ENCODE results near the gene ANKRD11.
"Not testable (repeated sequence)": the region's sequence is repeated elsewhere in the genome, so short reads cannot be mapped to it uniquely, and the experiment has no call there.

Gene ANKRD11

DNA sequence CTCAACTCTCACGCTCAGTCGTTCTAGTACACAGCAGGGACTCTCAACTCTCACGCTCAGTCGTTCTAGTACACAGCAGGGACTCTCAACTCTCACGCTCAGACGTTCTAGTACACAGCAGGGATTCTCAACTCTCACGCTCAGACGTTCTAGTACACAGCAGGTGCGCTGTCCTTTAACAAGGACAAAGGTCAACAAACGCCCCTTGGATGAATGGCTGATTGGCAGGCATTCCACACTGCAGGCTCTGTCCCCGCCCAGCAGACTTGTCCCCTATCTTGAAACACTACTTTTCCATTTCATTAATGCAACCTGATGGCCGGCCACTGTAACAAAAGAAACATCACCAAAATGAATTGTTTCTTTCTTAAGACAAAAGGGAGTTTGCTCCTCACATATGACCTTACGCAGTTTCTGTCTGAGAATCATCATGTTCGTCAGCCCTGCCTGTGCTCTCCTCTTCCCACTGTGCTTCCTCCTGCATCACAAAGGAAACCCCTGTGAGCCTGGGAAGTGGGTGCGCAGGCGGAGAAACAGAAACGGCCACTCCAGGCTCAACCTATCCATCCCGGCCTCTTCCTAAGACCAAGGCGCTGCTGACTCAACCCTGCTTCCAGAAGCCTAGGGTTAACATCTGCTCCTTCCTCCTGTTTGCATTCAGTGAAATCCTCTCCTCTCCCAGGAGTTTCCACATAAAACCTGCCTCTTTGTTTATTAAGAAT lies 59.8 kb downstream of the ANKRD11 start:
- no peak for DNase-seq (ENCODE audit: low read depth, low spot score)

DNA sequence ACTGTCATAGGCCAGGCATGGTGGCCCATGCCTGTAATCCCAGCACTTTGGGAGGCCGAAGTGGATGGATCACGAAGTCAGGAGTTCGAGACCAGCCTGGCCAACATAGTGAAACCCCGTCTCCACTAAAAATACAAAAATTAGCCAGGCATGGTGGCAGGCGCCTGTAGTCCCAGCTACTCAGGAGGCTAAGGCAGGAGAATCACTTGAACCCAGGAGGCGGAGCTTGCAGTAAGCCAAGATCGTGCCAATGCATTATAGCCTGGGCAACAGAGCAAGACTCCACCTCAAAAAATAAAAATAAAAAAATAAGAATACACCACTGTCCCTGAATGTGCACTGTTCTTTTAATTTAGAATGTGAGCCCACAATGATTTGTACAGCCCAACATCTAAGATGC lies 61.8 kb downstream of the ANKRD11 start:
- DNase-seq (ENCODE audit: low read depth, low spot score): not testable (repeated sequence)

DNA sequence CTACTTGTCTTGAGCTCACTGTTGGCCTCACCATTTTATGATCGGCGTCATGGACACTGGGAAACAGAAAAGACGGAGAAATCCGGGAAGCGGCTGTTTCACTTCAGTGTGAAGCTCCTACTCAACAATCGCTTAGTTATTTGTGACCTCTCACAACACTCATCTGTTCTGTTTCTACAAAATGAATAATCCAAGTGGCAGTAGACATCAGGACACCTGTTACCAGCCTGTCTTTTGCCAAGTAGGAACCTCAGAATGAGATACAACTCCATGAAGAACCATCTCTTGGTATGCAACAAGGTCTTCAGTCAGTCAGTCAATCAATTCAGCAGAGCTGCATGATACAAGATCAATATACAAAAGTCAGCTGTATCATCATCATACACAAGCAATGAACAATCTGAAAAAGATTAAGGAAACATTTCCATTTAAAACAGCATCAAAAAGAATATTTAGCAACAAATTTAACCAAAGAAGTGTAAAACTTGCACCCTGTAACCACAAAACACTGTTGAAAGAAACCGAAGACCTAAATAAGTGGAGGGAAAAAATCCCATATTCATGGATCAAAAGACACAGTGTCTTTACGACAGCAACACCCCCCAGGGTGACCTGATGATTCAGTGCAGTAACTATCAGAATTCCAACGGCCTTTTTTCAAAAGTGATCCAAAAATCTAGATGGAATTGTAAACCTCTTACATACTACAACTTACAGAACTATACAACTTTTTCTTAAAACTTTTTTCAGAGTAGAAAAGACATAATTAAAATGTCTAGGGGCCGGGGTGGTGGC lies 63.4 kb downstream of the ANKRD11 start:
- DNase-seq (ENCODE audit: low read depth, low spot score): no peak

DNA sequence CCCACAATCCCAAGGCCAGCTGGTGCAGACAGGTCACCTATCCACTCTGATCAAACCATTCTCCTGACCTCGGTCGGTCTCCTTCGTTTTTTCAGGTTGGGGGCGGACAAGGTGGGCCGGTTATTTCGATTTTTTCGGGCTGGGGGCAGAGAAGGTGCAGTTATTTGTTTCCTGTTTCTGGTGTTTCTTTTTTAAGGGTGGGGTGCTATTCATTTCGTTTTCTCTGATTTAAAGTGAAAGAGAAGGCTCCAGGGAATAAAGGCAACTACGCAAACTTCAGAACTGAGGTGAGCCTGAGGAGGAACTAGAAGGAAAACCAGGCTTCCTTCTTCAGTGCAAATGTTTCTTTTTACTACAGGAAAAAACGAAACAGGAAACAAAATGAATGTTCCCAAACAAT lies 64.8 kb downstream of the ANKRD11 start:
- no peak for DNase-seq (ENCODE audit: low read depth, low spot score)

DNA sequence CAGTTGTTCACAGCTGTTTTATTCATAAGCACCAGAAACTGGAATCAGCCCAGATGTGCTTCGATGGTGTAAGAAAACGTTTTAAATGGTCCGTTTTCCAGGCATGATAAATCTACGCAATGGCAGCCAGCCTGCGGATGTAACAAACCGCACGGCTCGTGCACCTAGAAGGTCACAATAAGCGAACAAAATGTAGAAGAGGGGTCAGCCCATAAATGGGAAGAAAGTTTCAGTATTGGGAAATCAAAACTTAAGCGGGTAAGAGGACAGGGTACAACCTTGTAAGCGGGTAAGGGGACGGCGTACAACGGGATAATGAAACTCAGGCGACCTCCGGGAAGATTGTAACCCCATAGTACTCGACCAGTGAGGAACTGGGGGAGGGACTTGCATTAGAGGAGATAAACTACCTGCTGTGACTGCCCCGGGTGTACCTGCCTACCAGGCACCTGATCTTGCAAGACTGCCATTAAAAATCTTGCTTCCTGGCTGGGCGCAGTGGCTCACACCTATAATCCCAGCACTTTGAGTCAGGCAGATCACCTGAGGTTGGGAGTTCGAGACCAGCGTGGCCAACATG lies 66.6 kb downstream of the ANKRD11 start:
- DNase-seq (ENCODE audit: low read depth, low spot score): no peak

DNA sequence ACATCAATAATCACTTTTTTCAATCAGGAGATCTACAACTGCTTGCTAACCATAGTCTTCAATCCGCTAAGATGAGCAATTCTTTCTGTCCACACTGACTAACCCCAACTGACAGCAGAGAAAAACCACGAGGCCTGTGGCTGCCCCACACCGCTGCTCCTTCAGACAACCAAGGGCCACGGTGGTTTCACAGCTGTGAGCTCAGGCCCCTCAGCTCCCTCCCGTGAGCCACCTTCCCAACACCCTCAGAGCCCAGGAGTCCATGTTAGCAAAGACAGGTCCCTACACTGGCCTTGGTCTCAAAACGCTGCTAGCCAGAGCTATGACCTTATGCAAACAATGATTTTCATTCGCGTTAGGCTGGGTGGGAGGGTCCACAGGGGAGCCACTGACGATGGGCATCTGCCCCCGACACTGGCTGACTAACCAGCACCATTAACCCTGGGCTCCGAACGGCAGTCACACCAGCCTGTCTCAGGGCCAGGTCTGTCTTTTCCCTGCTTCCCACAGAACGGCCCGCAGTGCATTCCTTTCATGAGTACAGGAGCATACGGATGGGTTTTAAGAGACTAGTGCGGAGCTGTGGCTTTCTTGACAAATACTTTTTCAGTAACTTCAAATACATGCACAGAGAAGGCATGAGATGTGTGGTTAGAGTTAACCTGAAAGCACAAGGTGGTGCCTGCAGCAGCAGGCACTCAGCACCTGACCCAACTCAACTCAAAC lies 67.3 kb downstream of the ANKRD11 start:
- DNase-seq (ENCODE audit: low read depth, low spot score): peak; percentile 27

DNA sequence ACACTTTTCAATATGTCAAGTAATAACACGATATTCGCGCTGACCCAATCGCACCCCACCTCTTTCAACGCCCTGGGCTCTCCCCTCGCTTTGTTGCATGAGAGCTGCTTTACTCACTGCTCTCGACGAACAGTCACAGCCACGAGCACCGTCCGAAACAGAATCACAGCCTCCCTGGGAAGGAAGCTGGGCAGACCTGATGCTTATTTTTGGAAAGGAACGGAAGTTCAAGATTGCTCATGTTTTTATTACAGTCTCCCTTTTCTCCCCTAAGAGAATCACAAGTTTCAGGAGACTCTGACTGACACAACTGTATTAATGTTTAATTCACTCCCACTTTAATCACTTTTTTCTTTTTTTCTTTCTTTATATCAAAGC lies 67.8 kb downstream of the ANKRD11 start:
- peak; percentile 25 for DNase-seq (ENCODE audit: low read depth, low spot score)

DNA sequence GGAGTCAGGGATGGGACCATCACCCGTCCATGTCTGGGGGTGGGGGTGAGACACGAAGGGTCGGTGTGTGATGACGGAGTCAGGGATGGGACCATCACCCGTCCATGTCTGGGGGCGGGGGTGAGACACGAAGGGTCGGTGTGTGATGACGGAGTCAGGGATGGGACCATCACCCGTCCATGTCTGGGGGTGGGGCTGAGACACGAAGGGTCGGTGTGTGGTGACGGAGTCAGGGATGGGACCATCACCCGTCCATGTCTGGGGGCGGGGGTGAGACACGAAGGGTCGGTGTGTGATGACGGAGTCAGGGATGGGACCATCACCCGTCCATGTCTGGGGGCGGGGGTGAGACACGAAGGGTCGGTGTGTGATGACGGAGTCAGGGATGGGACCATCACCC lies 69.1 kb downstream of the ANKRD11 start:
- DNase-seq (ENCODE audit: low read depth, low spot score): not testable (repeated sequence)

DNA sequence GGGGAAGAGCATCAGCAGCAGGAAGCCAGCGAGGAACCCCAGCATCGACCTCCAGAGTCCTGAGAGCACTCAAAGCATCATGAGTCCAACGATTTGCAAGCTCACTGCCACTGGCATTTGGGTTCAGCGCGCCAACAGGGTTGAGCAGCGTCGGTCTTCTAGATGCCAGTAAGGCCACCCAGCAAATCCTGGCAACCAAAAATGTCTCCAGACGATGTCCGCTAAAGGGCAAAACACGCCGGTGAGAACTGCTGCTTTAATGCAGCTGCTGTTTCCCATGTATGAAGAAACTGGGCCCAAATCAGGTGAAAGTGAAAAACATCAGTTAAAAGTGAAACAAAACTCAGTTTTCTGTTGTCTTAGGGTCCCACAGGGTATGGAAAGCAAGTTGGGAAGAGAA lies 70.2 kb downstream of the ANKRD11 start:
- DNase-seq (ENCODE audit: low read depth, low spot score): no peak

DNA sequence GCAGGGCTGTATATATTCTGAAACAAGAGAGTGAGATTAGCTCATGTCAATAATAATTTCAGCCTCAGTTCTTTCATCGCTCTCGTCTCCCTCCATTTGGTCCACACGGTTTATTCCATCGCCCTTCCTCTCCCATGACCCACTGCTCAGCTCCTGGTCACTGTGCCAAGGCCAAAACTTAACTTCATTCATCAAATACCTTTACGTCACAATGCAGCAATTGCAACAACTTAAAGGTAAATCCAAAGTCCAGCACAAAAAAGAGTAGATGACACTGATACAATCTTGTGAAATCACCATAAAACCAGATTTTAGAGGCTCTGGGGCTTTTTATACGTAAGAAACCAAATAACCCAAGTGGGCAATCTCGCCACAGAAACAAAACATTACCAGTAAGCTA lies 72.0 kb downstream of the ANKRD11 start:
- no peak for DNase-seq (ENCODE audit: low read depth, low spot score)

DNA sequence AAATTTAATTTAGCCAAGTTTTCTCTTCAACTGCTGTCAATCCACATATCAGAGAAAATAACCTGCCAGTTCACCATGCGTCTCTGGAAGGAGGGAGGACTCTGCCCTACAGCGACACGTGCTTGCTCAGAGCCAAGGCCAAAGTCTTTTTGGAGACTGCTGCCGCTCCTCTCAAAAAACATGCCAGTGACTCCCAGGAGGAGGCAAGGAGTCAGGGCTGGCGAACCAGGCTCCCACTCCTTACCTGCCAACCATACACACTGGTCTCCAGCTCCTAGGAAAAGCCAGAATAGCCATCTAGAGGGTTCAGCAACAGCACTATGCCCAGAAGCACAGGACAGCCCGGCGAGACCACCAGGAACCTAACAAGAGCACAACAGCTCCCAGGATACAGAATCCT lies 73.0 kb downstream of the ANKRD11 start:
- DNase-seq (ENCODE audit: low read depth, low spot score): no peak

DNA sequence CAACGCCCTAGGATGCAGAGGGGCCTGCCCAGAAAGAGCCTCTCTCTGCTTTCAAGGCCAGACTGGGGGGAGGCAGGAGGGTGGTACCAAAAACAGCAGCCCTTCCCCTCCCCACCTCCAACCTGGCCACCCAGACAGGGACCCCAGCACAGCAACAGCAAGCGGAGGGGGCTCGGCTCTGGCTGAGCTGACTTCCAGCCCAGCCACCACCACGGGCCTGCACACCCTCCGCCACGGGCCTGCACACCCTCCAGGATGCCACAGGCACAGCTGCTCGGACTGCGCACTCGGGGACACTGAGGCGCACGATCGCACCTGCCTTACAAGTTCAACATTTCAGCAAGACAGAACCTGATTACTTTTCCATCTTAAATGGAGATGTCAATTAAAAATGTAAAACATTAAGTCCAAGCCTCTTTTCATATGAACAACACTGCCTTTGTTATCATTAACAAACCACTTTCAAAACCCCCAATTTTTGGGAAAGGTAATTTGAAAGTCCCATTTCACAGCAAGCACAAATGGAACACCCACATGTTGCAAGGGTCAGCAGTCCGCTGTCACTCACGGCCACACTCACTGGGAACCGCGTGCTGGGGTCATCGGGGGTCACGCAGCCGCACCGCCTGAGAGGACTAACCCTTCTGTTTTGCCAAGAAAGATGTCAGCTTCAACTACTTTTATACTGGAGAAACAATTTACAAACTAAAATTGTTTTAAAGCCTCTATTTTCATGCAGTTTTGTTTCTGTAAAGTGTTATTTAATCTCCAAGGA lies 76.4 kb downstream of the ANKRD11 start:
- no peak for DNase-seq (ENCODE audit: low read depth, low spot score)

DNA sequence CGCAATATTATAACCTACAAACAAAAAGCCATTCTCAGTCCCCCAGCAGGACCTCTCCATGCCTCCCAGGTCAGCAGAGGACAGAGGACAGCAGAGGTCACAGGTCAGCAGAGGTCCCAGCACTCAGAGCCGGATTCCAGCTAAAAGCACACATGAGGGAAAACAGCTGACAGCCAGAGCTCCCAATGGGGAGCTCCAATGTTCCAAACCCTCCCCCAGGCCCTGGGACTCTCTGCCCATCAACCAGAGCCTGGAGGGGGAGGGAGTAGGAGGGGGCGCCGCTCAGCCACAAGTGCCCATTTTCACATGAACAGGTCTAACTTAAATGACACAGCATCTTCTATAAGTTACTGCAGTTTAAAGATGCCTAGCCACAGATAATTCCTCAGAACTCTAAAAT lies 77.5 kb downstream of the ANKRD11 start:
- no peak for DNase-seq (ENCODE audit: low read depth, low spot score)

DNA sequence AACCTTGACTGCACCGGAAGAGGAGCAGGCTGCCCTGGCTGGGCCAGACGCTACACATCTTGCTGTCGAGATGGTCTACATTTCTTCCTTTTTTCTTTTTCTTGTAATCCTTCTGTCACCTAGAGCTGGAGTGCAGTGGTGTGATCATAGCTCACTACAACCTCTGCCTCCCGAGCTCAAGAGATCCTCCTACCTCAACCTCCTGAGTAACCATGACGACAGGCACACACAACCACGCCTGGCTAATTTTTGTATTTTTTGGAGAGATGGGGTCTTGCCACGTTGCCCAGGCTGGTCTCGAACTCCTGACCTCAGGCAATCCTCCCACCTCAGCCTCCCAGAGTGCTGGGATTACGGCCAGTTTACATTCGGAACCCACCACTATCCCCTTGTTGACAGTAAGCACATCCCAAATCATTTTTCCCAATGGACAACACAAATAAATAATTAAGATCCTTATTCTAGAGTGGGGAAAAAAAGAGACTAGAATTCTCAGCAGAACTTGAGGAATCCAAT lies 79.0 kb downstream of the ANKRD11 start:
- DNase-seq (ENCODE audit: low read depth, low spot score): no peak

DNA sequence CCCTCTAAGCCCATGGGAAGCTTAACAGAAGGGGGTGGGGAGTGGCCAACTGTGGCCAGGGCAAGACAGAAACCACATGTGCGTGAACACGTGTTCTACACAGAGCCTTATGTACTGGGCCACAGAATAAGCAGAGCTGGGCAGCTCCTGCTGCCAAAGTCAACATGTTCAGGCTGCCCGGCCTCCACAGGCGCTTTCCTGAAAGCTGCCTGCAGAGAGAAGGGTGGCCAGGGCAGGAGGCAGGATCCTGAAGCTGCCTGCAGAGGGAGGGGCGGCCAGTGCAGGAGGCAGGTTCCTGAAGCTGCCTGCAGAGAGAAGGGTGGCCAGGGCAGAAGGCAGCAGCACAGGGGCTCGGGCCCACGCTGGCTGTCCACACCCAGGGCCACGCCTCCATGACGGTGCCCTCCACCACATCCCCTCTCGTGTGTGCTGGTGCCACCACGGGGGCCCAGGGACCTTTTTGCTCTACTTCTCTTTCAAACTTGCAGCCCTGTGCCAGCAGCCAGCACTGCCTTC lies 79.5 kb downstream of the ANKRD11 start:
- DNase-seq (ENCODE audit: low read depth, low spot score): no peak

DNA sequence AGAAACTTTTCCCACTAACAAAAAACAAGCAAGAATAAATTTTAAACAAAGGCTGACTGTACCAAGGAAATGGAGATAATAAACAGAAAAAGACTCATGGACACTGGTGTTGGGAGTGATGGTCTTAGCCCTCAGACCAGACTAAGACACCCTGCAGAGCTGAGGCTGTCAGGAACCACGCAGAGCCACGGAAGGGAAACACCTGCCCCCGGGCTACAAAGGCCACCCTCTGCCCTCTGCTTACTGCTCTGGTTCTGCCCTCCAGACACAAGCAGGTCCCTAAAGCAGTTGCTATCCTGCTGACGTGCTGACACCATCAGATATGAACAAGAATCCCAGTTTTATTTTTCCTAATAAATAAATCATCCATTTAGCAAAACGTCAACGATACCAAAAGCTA lies 80.0 kb downstream of the ANKRD11 start:
- no peak for DNase-seq (ENCODE audit: low read depth, low spot score)

DNA sequence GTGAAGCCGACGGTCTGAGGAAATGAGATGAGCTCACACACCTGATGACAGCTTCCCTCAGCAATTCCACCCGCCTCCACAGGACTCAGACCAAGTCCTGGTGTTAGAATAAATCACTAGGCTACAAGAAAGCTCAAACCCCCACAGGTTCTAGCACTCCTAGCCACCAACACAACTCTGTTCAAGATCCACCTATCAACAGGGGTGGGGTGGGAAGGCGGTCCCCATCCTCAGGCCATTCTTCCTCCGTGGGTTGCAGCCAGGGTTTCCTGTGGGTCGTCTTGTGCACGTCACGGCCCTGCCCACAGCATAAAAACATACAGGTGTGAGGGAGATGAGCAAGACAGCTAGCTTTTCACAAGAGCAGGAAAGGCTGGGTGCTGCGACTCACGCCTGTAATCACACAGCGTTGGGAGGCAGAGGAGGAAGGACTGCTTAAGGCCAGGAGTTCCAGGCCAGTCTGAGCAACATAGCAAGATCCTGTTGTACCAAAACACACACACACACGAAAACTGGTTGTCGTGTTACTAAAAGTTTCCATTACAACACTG lies 81.1 kb downstream of the ANKRD11 start:
- no peak for DNase-seq (ENCODE audit: low read depth, low spot score)

DNA sequence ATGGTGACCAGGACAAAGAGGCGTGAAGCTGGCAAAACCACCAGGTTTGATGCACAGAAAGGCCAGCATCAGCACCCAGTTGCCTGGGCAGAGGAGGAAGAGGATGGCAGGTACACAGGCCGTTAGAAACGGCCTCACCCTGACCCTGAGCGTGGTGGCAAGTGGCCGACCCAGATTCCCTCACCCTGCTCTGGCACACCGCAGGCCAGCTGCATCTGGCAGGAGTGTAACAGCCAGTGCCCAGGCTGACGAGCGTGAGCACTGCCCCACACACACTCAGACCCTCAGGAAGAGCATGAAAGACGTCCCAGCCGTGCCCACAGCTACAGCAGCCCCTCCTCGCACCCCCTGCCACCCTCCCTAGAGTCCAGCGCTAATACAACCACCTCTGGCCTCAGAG lies 82.0 kb downstream of the ANKRD11 start:
- DNase-seq (ENCODE audit: low read depth, low spot score): no peak

DNA sequence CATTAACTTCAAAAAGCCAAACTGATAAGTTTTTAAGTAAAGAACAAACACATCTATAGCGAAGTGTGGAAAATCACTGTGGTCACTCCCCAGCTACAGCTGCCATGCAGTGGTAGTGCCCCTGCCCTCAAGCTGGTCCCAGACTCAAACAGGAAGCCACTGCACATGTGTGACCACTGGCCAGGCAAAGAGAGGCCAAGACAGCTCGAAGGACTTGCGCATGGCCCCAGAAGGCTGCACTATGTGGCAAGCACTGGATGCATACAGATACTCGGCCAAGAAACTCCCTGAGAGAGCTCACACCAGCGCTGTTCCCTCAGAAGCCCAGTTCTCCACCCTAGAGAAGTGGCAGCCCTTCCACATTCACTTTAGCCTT lies 82.4 kb downstream of the ANKRD11 start:
- DNase-seq (ENCODE audit: low read depth, low spot score): no peak

DNA sequence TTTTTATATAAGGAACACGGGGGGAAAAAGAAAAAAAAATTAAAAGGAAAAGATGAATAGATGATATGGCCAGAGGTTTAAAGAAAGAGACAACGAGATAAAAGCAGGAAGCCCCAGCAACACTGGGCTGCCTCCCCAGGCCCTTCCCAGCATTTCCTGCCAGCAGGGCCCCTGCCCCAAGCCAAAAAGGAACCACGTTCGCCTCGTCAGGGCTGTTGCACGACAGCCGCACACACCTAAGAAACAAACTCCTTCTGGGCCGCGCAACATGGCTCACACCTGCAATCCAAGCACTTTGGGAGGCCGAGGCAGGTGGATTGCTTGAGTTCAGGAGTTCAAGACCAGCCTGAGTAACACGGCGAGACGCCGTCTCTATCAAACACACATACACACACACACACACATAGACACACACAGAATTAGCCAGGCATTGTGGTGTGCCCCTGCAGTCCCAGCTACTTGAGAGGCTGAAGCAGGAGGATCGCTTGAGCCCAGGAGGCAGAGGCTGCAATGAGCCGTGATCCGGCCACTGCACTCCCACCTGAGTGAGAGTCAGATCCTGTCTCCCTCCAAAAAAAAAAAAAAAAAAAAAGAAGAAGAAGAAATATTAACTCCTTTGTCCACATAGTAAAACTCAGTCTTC lies 83.0 kb downstream of the ANKRD11 start:
- no peak for DNase-seq (ENCODE audit: low read depth, low spot score)

Measured in activated naive CD8-positive, alpha-beta T cell treated with anti-CD3 and anti-CD28 coated beads, Interleukin-2, amount 50 U/mL, for 16 hours (primary cell).